CD4-positive, alpha-beta T cell treated with Interferon alpha-2 for 1 hour (primary cell): Measurements from ENCODE around the gene KRTAP10-3.

Experiments
- DNase-seq, 2 donors: peaks; one replicate each; pipeline ENCODE4 v3.0.0-alpha.2; 2020 to 2022

KRTAP10-3 gene

GRCh38 chr21:44544566-44544965 lies 14.0 kb downstream of the KRTAP10-3 start:
- no peak for DNase-seq

- no peak for DNase-seq
These were observed 15.9 kb downstream of the KRTAP10-3 start for GRCh38 chr21:44542716-44543115.

GRCh38 chr21:44540741-44541288 lies 17.8 kb downstream of the KRTAP10-3 start:
- no peak for DNase-seq

- DNase-seq: no peak
These were observed 18.5 kb downstream of the KRTAP10-3 start, which contains the start of gene KRTAP10-1 for GRCh38 chr21:44539991-44540666. Gene KRTAP10-1 (minus strand): TSS chr21:44540195. CDS start chr21:44540150, 45 bp downstream.

- no peak for DNase-seq
These were observed 19.5 kb downstream of the KRTAP10-3 start for GRCh38 chr21:44539046-44539445.

GRCh38 chr21:44537930-44538911 lies 20.4 kb downstream of the KRTAP10-3 start:
- DNase-seq: no peak

- DNase-seq: no peak
These were observed 22.6 kb downstream of the KRTAP10-3 start for GRCh38 chr21:44535963-44536362.

- no peak for DNase-seq
These were observed 23.9 kb downstream of the KRTAP10-3 start for GRCh38 chr21:44534688-44535087.

- no peak for DNase-seq
These were observed 24.5 kb downstream of the KRTAP10-3 start for GRCh38 chr21:44533891-44534627.

GRCh38 chr21:44533121-44533890 lies 25.3 kb downstream of the KRTAP10-3 start:
- DNase-seq: no peak

GRCh38 chr21:44532712-44533111 lies 25.9 kb downstream of the KRTAP10-3 start:
- DNase-seq: no peak

- no peak for DNase-seq
These were observed 26.7 kb downstream of the KRTAP10-3 start for GRCh38 chr21:44531606-44532564.

- no peak for DNase-seq
These were observed 27.5 kb downstream of the KRTAP10-3 start for GRCh38 chr21:44530903-44531605.

GRCh38 chr21:44530221-44530902 lies 28.2 kb downstream of the KRTAP10-3 start:
- no peak for DNase-seq

GRCh38 chr21:44529503-44530125 lies 29.0 kb downstream of the KRTAP10-3 start:
- no peak for DNase-seq

- DNase-seq: no peak
These were observed 29.6 kb downstream of the KRTAP10-3 start for GRCh38 chr21:44529011-44529421.

- no peak for DNase-seq
These were observed 30.0 kb downstream of the KRTAP10-3 start for GRCh38 chr21:44528634-44528995.

GRCh38 chr21:44527983-44528633 lies 30.5 kb downstream of the KRTAP10-3 start:
- DNase-seq: no peak
